Posterior cingulate gyrus (tissue), 11 donors: ENCODE measurements around the gene NOL4.
"Not testable (repeated sequence)": the region's sequence is repeated elsewhere in the genome, so short reads cannot be mapped to it uniquely, and the experiment has no call there.

Source experiments
- DNase-seq, 10 donors: peaks; one replicate each; pipeline versions ENCODE4 v3.0.0 to v3.0.0-alpha.2; 2020 to 2021; ENCODE audit warnings: mixed read lengths in 3 of 10
- intact Hi-C: fragments of 100-400 bp; cut with DNase I; formaldehyde crosslinking; loops from one replicate; pipeline ENCODE4 v1.15.1; 2023

Gene NOL4, protein sequence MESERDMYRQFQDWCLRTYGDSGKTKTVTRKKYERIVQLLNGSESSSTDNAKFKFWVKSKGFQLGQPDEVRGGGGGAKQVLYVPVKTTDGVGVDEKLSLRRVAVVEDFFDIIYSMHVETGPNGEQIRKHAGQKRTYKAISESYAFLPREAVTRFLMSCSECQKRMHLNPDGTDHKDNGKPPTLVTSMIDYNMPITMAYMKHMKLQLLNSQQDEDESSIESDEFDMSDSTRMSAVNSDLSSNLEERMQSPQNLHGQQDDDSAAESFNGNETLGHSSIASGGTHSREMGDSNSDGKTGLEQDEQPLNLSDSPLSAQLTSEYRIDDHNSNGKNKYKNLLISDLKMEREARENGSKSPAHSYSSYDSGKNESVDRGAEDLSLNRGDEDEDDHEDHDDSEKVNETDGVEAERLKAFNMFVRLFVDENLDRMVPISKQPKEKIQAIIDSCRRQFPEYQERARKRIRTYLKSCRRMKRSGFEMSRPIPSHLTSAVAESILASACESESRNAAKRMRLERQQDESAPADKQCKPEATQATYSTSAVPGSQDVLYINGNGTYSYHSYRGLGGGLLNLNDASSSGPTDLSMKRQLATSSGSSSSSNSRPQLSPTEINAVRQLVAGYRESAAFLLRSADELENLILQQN

DNA sequence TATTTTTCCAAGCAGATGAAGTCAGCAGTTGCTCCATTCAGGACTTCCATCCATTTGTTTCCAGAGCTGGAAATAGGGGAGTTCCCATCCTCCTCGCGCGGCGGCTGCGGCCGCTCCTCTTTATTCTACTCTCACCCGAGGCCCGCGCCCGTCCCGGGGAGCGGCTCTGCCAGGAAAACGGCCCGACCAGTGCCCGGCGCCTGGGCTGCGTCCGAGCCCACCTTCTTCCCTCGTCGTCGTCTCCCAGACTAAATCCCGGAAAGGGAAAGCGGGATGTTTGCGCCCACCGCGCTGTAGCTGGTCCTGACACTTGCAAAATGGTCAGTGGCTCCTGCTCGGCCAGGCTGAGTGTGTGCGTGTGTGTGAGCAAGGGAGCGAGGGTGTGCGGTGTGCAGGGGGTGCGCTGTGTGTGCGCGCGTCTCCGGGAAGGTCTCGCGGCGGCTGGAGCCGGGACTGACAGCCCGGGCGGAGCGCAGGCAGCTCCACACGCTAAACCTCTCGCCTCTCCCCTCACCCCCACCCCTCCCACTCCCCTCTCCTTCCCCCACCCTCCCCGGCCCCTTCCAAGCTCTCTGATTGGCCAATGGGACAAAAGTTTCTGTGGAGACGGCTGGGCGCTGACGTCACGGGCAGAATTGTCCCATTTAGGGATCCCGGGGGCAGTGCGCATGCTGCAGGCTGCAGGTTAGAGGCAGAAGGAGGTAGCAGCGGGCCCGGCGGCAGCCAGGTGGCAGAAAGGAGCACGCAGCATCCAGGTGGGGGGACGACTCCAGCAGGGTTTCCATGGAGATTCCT is at the start of gene NOL4:
Gene NOL4 (minus strand): TSS at position 491 of the 795 bp plus-strand sequence. CDS start 1,660 bp downstream, outside the sequence.
- peak; percentile 59 to 98 (median 88) for DNase-seq
- intact Hi-C loops: loop anchor here (5.0 kb wide), 1 partner anchor 67 kb away; no protein-coding TSS in a partner anchor

GRCh38 chr18:34266029-34266428 is 41.3 kb upstream of the NOL4 start:
- intact Hi-C loops, DNase-seq: not testable (repeated sequence)

GRCh38 chr18:34261865-34262780 is 37.4 kb upstream of the NOL4 start:
- no peak for DNase-seq
- intact Hi-C loops: no loop called here

DNA sequence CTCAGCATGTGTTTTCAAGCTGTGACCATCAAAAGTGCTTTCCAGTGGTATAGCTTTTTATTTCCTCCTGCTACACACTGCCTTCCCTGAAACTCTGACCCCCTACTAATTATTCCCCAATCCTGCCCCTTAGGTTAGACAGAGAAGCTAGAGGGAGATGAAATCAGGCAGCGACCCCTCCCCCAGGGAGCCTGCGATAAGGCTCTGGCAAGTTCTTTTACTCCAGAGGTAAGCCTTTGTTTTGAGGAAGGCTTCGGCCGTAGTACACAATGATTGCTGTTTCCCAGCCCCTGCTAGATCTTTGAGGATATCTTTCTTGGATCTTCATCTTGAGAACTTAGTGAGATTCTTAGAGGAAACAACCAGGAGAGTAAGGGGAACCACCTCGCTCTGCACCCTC is 33.5 kb upstream of the NOL4 start:
- no peak for DNase-seq
- intact Hi-C loops: no loop called here

GRCh38 chr18:34251919-34252318 is 27.2 kb upstream of the NOL4 start:
- intact Hi-C loops: no loop called here
- DNase-seq: no peak

- intact Hi-C loops: no loop called here
- DNase-seq: no peak
Observed at GRCh38 chr18:34248727-34249126, 24.0 kb upstream of the NOL4 start.

DNA sequence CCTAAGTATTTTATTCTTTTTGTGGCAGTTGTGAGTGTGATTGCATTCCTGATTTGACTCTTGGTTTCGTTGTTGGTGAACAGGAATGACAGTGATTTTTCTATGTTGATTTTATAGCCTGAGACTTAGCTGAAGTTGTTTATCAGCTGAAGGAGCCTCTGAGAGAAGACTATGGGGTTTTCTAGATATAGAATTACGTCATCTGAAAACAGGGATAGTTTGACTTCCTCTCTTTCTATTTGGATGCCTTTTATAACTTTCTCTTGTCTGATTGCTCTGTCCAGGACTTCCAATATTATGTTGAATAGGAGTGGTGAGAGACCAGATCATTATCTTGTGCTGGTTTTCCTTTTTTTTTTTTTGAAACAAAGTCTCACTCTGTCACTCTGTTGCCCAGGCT is 18.0 kb upstream of the NOL4 start:
- DNase-seq: no peak
- intact Hi-C loops: no loop called here

- DNase-seq: peak in 3 of 10 donors; percentile 66 to 80 (median 69)
- intact Hi-C loops: not testable (repeated sequence)
Observed at GRCh38 chr18:34233781-34234388, 9.2 kb upstream of the NOL4 start.

- no peak for DNase-seq
- intact Hi-C loops: no loop called here
Observed at GRCh38 chr18:34225218-34225553, 473 bp upstream of the NOL4 start.

- intact Hi-C loops: loop anchor here (5.0 kb wide), 1 partner anchor 67 kb away; no protein-coding TSS in a partner anchor
- DNase-seq: peak in 4 of 10 donors; percentile 7 to 71 (median 48)
Observed at GRCh38 chr18:34223893-34224422, 755 bp downstream of the NOL4 start.

DNA sequence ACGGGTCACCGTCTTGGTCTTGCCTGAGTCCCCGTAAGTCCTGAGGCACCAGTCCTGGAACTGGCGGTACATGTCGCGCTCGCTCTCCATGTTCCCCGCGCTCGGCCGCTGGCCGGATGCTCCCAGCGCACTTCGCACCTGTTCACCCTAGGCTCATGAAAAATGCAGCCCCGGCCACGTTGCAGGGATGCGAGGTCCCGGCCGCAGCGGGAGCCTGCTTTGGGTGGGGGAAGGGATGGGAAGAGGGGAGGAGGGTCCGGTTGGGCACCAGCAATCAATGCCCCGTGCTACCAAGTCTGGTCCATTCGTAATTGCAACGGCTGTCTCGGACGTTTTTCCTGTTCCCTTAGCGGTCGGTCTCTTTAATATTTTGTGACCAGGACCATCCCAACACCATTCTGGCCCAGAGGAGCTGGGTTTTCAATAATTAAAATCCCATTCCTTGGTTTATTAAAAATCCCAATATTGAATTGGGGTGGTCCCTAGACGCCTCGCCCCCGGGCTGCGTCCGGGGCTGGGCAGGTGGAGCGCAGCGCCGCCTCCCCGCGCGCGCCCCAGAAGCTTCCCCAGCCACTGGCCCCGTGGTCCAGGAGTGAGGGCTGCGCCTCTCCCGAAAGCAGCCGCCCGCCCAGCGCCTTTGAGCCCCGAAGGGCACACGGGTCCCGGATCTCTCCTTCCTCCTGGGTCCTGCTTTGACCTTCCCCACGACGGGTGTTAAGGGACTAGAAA is 1.4 kb downstream of the NOL4 start:
- intact Hi-C loops: loop anchor here (5.0 kb wide), 1 partner anchor 66 kb away; no protein-coding TSS in a partner anchor
- peak in 7 of 10 donors; percentile 16 to 87 (median 34) for DNase-seq

DNA sequence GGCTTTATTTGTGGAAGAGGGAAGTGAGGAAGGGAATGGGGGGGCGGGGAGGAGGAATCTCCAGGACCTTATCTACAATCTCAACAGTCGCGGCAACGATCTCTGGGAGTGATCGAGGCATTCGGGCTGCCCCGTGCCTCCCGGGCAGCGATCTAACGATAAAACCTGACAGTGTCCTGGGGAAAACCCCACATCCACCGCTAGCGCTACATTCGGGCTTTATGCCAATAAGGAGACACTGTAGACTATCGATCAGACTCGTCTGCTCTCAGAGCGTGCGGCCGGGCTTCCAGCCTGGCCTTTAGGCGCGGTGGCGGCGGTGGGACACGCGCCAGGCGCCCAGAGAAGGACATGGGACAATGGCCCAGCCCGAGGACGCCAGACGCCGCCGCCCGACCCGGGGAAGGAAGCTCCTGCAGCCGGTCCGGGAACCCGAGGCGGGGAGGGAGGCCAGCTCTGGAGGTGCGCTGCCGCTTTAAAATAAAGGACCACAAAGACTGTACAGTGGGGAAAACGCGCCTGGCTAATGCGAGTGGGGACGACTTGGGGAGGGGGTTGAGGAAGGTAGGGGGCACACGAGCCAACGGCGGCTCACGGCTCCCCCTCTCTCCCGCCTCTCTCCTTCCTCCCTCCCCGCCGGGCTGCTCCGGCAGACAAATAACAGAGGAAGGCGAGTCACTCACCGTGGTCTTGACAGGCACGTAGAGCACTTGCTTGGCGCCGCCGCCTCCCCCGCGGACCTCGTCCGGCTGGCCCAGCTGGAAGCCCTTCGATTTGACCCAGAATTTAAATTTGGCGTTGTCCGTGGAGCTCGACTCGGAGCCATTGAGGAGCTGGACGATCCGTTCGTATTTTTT is 2.2 kb downstream of the NOL4 start:
- intact Hi-C loops: loop anchor here (5.0 kb wide), 1 partner anchor 65 kb away; no protein-coding TSS in a partner anchor
- peak in 9 of 10 donors; percentile 20 to 90 (median 45) for DNase-seq

DNA sequence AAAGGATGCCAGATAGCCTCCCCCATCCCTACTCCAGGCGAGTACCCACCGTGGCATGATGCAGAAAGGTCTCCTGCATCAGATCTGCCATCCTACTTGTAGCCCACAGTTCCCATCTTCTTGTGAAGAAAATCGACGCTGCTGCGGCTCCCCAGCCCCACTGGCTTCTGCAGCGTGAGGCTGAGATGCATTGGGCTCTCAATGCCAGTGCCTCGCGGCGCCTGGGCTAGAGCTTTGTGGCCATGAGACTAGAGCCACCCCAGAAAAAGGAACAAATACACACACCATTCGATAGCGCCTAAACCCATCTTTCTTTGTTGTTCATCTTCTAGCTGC is 2.8 kb downstream of the NOL4 start:
- intact Hi-C loops: loop anchor here (5.0 kb wide), 1 partner anchor 65 kb away; no protein-coding TSS in a partner anchor
- DNase-seq: peak; percentile 16 to 93 (median 63)

GRCh38 chr18:34220081-34220815 is 4.5 kb downstream of the NOL4 start:
- DNase-seq: no peak
- intact Hi-C loops: loop anchor here (5.0 kb wide), 1 partner anchor 63 kb away; no protein-coding TSS in a partner anchor

GRCh38 chr18:34219651-34220050 is 5.1 kb downstream of the NOL4 start:
- intact Hi-C loops: loop anchor here (5.0 kb wide), 1 partner anchor 62 kb away; no protein-coding TSS in a partner anchor
- DNase-seq: peak; percentile 24 to 95 (median 70)

- intact Hi-C loops: no loop called here
- no peak for DNase-seq
Observed at GRCh38 chr18:34212511-34212910, 12.2 kb downstream of the NOL4 start.
